ENCODE data around the gene VEZF1. TPM values are rescaled to one million over a fixed set of nuclear protein-coding genes. Genes with fewer than 3 reads are reported as not detected.

Gene VEZF1
- total RNA-seq, 1 donor = 85.1 TPM

- DNase-seq (ENCODE audit: low read depth in 2 of 3, low spot score in 2 of 3) = no peak
Measured at GRCh38 chr17:57954397-57955182, 33.5 kb downstream of the VEZF1 start.

- DNase-seq (ENCODE audit: low read depth in 2 of 3, low spot score in 2 of 3) = no peak
Measured at GRCh38 chr17:57953705-57954396, 34.2 kb downstream of the VEZF1 start.

GRCh38 chr17:57953219-57953618 lies 34.8 kb downstream of the VEZF1 start:
- no peak for DNase-seq (ENCODE audit: low read depth in 2 of 3, low spot score in 2 of 3)

- no peak for DNase-seq (ENCODE audit: low read depth in 2 of 3, low spot score in 2 of 3)
Measured at GRCh38 chr17:57949649-57950048, 38.4 kb downstream of the VEZF1 start.

GRCh38 chr17:57948555-57949420 lies 39.3 kb downstream of the VEZF1 start:
- no peak for DNase-seq (ENCODE audit: low read depth in 2 of 3, low spot score in 2 of 3)

GRCh38 chr17:57948169-57948554 lies 39.9 kb downstream of the VEZF1 start:
- DNase-seq (ENCODE audit: low read depth in 2 of 3, low spot score in 2 of 3) = no peak

- no peak for DNase-seq (ENCODE audit: low read depth in 2 of 3, low spot score in 2 of 3)
Measured at GRCh38 chr17:57947369-57947768, 40.7 kb downstream of the VEZF1 start.

GRCh38 chr17:57946798-57947358 lies 41.2 kb downstream of the VEZF1 start:
- peak in 2 of 3 donors; percentile 79 to 84 for DNase-seq (ENCODE audit: low read depth in 2 of 3, low spot score in 2 of 3)

- peak in 1 of 3 donors; percentile 49 for DNase-seq (ENCODE audit: low read depth in 2 of 3, low spot score in 2 of 3)
Measured at GRCh38 chr17:57945996-57946797, 41.9 kb downstream of the VEZF1 start.

GRCh38 chr17:57944908-57945307 lies 43.1 kb downstream of the VEZF1 start:
- DNase-seq (ENCODE audit: low read depth in 2 of 3, low spot score in 2 of 3) = no peak

GRCh38 chr17:57943645-57944044 lies 44.4 kb downstream of the VEZF1 start:
- no peak for DNase-seq (ENCODE audit: low read depth in 2 of 3, low spot score in 2 of 3)

- DNase-seq (ENCODE audit: low read depth in 2 of 3, low spot score in 2 of 3) = no peak
Measured at GRCh38 chr17:57943140-57943539, 44.9 kb downstream of the VEZF1 start.

GRCh38 chr17:57941384-57942370 lies 46.4 kb downstream of the VEZF1 start:
- DNase-seq (ENCODE audit: low read depth in 2 of 3, low spot score in 2 of 3) = no peak

GRCh38 chr17:57940653-57941329 lies 47.3 kb downstream of the VEZF1 start:
- DNase-seq (ENCODE audit: low read depth in 2 of 3, low spot score in 2 of 3) = no peak

- DNase-seq (ENCODE audit: low read depth in 2 of 3, low spot score in 2 of 3) = no peak
Measured at GRCh38 chr17:57940231-57940630, 47.8 kb downstream of the VEZF1 start.

GRCh38 chr17:57939797-57940196 lies 48.3 kb downstream of the VEZF1 start:
- peak in 2 of 3 donors; percentile 84 to 94 for DNase-seq (ENCODE audit: low read depth in 2 of 3, low spot score in 2 of 3)

GRCh38 chr17:57938061-57938502 lies 50.0 kb downstream of the VEZF1 start:
- DNase-seq (ENCODE audit: low read depth in 2 of 3, low spot score in 2 of 3) = no peak

- no peak for DNase-seq (ENCODE audit: low read depth in 2 of 3, low spot score in 2 of 3)
Measured at GRCh38 chr17:57937492-57937891, 50.6 kb downstream of the VEZF1 start.

Data from hematopoietic multipotent progenitor cell (in vitro differentiated cells).